A549 (cell line): ENCODE results near the gene DST. TPM values are rescaled to one million over a fixed set of nuclear protein-coding genes. Genes with fewer than 3 reads are reported as not detected.
"Not testable (repeated sequence)": the region's sequence is repeated elsewhere in the genome, so short reads cannot be mapped to it uniquely, and the experiment has no call there.

ENCODE experiments used
- ATAC-seq, 2 experiments: fragments of 200-7000 bp in 1 of 2; fragments of >200 bp in 1 of 2; cut with Nextera tagmentation in 1 of 2; cut with Tn5 transposase in 1 of 2; 3 replicates each; pipeline versions ENCODE4 v1.8.0 to v1.9.1; 2018 to 2020; ENCODE audit warnings: mild to moderate bottlenecking in 1 of 2, moderate library complexity in 1 of 2
- CTCF ChIA-PET: fragments of 300-600 bp; sonication (Branson Sonifier 250); formaldehyde crosslinking; extraction: SDS; loops from one replicate; lab custom pipeline; 2021; ENCODE audit warnings: antibody characterized with exemption, inconsistent platforms; lab: Yijun Ruan, JAX
- POLR2A ChIA-PET: fragments of 350-600 bp; formaldehyde crosslinking; extraction: SDS; loops from one replicate; lab custom pipeline; 2021; ENCODE audit warnings: antibody characterized with exemption, inconsistent platforms; lab: Yijun Ruan, JAX
- DNase-seq, 2 experiments: peaks; one replicate each; pipeline versions ENCODE4 v3.0.0 to v3.0.0-alpha.2; 2011 to 2016; ENCODE audit warnings: low read depth in 1 of 2, low spot score in 1 of 2
- FAIRE-seq: peaks from 2 replicates; lab custom pipeline; 2011; peaks lifted over from hg19 to GRCh38; lab: Jason Lieb, UNC
- H3K27ac ChIP-seq, 2 experiments: fragments of >200 bp; sonication (Bioruptor Twin); formaldehyde crosslinking; 3 replicates each; pipeline ENCODE4 v1.5.1; 2016 to 2017
- H3K4me1 ChIP-seq: fragments of >200 bp; sonication (Bioruptor Twin); formaldehyde crosslinking; 3 replicates; pipeline ENCODE4 v1.6.1; 2016
- H3K4me2 ChIP-seq: fragments of >200 bp; sonication (Bioruptor Twin); formaldehyde crosslinking; 3 replicates; pipeline ENCODE4 v1.6.1; 2016
- H3K4me3 ChIP-seq: fragments of >200 bp; sonication (Bioruptor Twin); formaldehyde crosslinking; 3 replicates; pipeline ENCODE4 v1.5.1; 2016
- H3K9me3 ChIP-seq: fragments of >200 bp; sonication (Bioruptor Twin); formaldehyde crosslinking; 3 replicates; pipeline ENCODE4 v1.6.1; 2016
- EHMT2 ChIP-seq: fragments of 200-600 bp; sonication (generic); IDR thresholded peaks from 2 replicates; pipeline ENCODE4 v1.6.1; 2016; ENCODE audit warnings: antibody characterized with exemption, low read depth, mild to moderate bottlenecking, moderate library complexity
- ESRRA ChIP-seq: fragments of 150-350 bp; IDR thresholded peaks from 2 replicates; pipeline ENCODE4 v1.6.1; 2014; ENCODE audit warnings: mild to moderate bottlenecking, low read length, borderline replicate concordance
- FOXS1 ChIP-seq: fragments of 250-450 bp; sonication (Bioruptor Pico); IDR thresholded peaks from 2 replicates; pipeline ENCODE4 v1.5.0; 2020; ENCODE audit warnings: mild to moderate bottlenecking, moderate library complexity
- KDM1A ChIP-seq: fragments of 200-600 bp; sonication (generic); IDR thresholded peaks from 2 replicates; pipeline ENCODE4 v1.6.1; 2016; ENCODE audit warnings: low read depth, mild to moderate bottlenecking
- MAX ChIP-seq: IDR thresholded peaks from 2 replicates; pipeline ENCODE4 v1.6.1; 2012
- POLR2A ChIP-seq: IDR thresholded peaks from 2 replicates; pipeline ENCODE4 v1.6.1; 2012; ENCODE audit warnings: mild to moderate bottlenecking, low read length
- POLR2AphosphoS2 ChIP-seq: conservative IDR thresholded peaks from 2 replicates; pipeline ENCODE4 v1.6.1; 2012; ENCODE audit warnings: low read length, improper control_type of control experiment, inconsistent platforms
- RAD21 ChIP-seq, 2 experiments: fragments of >200 bp in 1 of 2; sonication (Bioruptor Twin) in 1 of 2; formaldehyde crosslinking in 1 of 2; IDR thresholded peaks in 1 of 2; conservative IDR thresholded peaks in 1 of 2; 2 replicates in 1 of 2; 3 replicates in 1 of 2; pipeline ENCODE4 v1.6.1; 2012 to 2018; ENCODE audit warnings: inconsistent platforms in 1 of 2
- RNF2 ChIP-seq: fragments of 200-600 bp; sonication (generic); IDR thresholded peaks from 2 replicates; pipeline ENCODE4 v1.6.1; 2016; ENCODE audit warnings: low read depth, mild to moderate bottlenecking, antibody characterized with exemption, moderate library complexity, borderline replicate concordance
- SMC3 ChIP-seq: fragments of >200 bp; sonication (Bioruptor Twin); formaldehyde crosslinking; IDR thresholded peaks from 3 replicates; pipeline ENCODE4 v1.6.1; 2018; ENCODE audit warnings: inconsistent platforms
- ZFP36 ChIP-seq: fragments of 450-650 bp; IDR thresholded peaks from 2 replicates; pipeline ENCODE4 v1.6.1; 2014; ENCODE audit warnings: borderline replicate concordance; ENCODE audit not compliant: partially characterized antibody
- WGBS: methylation state at CpG from one replicate; pipeline ENCODE4 v1.1.6; 2017; ENCODE audit errors: missing lambda C conversion rate; 5-methylcytosine and 5-hydroxymethylcytosine counted together
- polyA plus RNA-seq, 4 experiments: library from polyadenylated mRNA; depleted of rRNA in 3 of 4; stranded (reverse); fragments of >200 nt; fragmentation: RNase III in 1 of 4; extraction: RNeasy Plus Mini Kit Qiagen cat#74134 plus additional on column Dnase treatment in 1 of 4; gene quantifications; 2 replicates in 3 of 4; 3 replicates in 1 of 4; pipeline ENCODE4 v1.2.3, GENCODE V29; 2011 to 2017
- TF ChIP-seq, protein P1 (sequence below): fragments of >200 bp; sonication (Bioruptor Twin); formaldehyde crosslinking; IDR thresholded peaks from 3 replicates; pipeline ENCODE4 v1.5.1; 2016
- TF ChIP-seq, protein P2 (sequence below): IDR thresholded peaks from 2 replicates; pipeline ENCODE4 v1.6.1; 2012; ENCODE audit warnings: low read depth, borderline replicate concordance
- TF ChIP-seq, protein P3 (sequence below): fragments of 250-450 bp; sonication (Bioruptor Pico); IDR thresholded peaks from 2 replicates; pipeline ENCODE4 v1.5.0; 2021; ENCODE audit warnings: mild to moderate bottlenecking, moderate library complexity, borderline replicate concordance

DST gene
- polyA plus RNA-seq, 2 of the 4 experiments (the other 2 are of a cell fraction), result 32.4 to 99.0 TPM

- POLR2A ChIA-PET, result no interaction called here
- FAIRE-seq (no peak), DNase-seq (peak; percentile 20), ATAC-seq (peak; percentile 73 to 76; a peak in 4 of 6 replicates)
- CTCF ChIA-PET, result interaction anchor here (0.8 to 2.4 kb wide), 18 partner anchors 9 to 1294 kb away, joined by 3 to 8 read pairs (median 4); no protein-coding TSS in a partner anchor
- Histone ChIP-seq H3K4me2 (no peak overlapping the region), H3K4me1 (no peaks in the 10 kb centered on the region), H3K4me3 (no peak overlapping the region), H3K9me3 (no peaks in the 10 kb centered on the region)
- TF ChIP-seq MAX (no peak), KDM1A (no peak), FOXS1 (no peak), SMC3 (peak; percentile 46), POLR2AphosphoS2 (no peak), POLR2A (no peak), RAD21 (conservative IDR thresholded peaks at IDR 0.05 in 1 of 2, IDR thresholded peaks at IDR 0.05 in 1 of 2) (peak; percentile 27 to 35; a peak in 4 of 5 replicates)
- TF ChIP-seq, protein P1, sequence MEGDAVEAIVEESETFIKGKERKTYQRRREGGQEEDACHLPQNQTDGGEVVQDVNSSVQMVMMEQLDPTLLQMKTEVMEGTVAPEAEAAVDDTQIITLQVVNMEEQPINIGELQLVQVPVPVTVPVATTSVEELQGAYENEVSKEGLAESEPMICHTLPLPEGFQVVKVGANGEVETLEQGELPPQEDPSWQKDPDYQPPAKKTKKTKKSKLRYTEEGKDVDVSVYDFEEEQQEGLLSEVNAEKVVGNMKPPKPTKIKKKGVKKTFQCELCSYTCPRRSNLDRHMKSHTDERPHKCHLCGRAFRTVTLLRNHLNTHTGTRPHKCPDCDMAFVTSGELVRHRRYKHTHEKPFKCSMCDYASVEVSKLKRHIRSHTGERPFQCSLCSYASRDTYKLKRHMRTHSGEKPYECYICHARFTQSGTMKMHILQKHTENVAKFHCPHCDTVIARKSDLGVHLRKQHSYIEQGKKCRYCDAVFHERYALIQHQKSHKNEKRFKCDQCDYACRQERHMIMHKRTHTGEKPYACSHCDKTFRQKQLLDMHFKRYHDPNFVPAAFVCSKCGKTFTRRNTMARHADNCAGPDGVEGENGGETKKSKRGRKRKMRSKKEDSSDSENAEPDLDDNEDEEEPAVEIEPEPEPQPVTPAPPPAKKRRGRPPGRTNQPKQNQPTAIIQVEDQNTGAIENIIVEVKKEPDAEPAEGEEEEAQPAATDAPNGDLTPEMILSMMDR, result peak; percentile 41
- TF ChIP-seq, protein P2, sequence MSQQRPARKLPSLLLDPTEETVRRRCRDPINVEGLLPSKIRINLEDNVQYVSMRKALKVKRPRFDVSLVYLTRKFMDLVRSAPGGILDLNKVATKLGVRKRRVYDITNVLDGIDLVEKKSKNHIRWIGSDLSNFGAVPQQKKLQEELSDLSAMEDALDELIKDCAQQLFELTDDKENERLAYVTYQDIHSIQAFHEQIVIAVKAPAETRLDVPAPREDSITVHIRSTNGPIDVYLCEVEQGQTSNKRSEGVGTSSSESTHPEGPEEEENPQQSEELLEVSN, result no peak
- TF ChIP-seq, all 56 proteins: peak for 3
- 48% methylated on average over 8 of the region's 8 CpGs for WGBS
- H3K27ac ChIP-seq, result no peak overlapping the region
These were observed 72.0 kb downstream of the DST start for GRCh38 chr6:56570413-56571359.

DNA sequence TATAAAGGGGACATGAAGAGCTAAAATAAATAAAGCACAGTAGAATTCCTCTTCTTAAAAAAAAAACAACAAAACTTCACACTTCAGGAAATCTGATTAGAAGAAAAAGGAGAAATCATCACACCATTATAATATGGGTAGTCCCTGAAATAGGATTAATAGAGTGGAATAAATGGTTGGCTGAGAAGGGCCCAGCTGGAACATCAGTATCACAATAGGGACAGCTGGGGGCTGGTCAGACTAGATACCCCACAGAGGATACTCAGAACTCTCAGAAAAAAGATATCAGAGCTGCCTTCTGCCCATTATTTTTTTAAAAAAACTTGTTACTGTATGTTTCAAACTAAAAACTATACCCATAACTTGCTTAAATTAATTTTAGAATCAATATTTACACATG, 75.2 kb downstream of the DST start:
- Histone ChIP-seq H3K4me1 (no peaks in the 10 kb centered on the region), H3K4me2 (no peak overlapping the region), H3K9me3 (no peaks in the 10 kb centered on the region), H3K4me3 (no peak overlapping the region), H3K27ac (no peak overlapping the region)
- FAIRE-seq, result no peak
- ChIA-PET CTCF (interaction anchor here (1.0 to 1.3 kb wide), 2 partner anchors 26 to 27 kb away, joined by 4 read pairs; no protein-coding TSS in a partner anchor), POLR2A (no interaction called here)
- ATAC-seq, result no peak
- no peak for DNase-seq
- TF ChIP-seq ESRRA (no peak), POLR2AphosphoS2 (no peak), ZFP36 (no peak), RNF2 (no peak), EHMT2 (no peak)
- TF ChIP-seq, protein P3, sequence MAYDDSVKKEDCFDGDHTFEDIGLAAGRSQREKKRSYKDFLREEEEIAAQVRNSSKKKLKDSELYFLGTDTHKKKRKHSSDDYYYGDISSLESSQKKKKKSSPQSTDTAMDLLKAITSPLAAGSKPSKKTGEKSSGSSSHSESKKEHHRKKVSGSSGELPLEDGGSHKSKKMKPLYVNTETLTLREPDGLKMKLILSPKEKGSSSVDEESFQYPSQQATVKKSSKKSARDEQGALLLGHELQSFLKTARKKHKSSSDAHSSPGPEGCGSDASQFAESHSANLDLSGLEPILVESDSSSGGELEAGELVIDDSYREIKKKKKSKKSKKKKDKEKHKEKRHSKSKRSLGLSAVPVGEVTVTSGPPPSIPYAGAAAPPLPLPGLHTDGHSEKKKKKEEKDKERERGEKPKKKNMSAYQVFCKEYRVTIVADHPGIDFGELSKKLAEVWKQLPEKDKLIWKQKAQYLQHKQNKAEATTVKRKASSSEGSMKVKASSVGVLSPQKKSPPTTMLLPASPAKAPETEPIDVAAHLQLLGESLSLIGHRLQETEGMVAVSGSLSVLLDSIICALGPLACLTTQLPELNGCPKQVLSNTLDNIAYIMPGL (CRISPR knock-in tag), result no peak

GRCh38 chr6:56562730-56563129, 80.0 kb downstream of the DST start:
- CTCF ChIA-PET, result not testable (repeated sequence)
- WGBS, result 93% methylated on average over 3 of the region's 4 CpGs

More at GRCh38 chr6:56562730-56563129, 80.0 kb downstream of the DST start:
- H3K27ac ChIP-seq, H3K4me1 ChIP-seq, FAIRE-seq, DNase-seq, ATAC-seq, H3K9me3 ChIP-seq, POLR2A ChIA-PET, H3K4me2 ChIP-seq, H3K4me3 ChIP-seq: not testable (repeated sequence)
